Natural killer cell (primary cell): ENCODE measurements around the gene IGF2R. TPM values are rescaled to one million over a fixed set of nuclear protein-coding genes. Genes with fewer than 3 reads are reported as not detected.

Experiments used
- ATAC-seq, 3 donors: fragments of 150-1000 bp in 2 of 3; fragments of 200-7000 bp in 1 of 3; cut with Tn5 transposase; 1 replicate in 1 of 3; 2 replicates in 2 of 3; pipeline ENCODE4 v1.10.0; 2021; ENCODE audit warnings: mild to moderate bottlenecking in 2 of 3, moderate library complexity in 2 of 3
- DNase-seq, 2 donors: peaks; one replicate each; pipeline versions ENCODE4 v3.0.0 to v3.0.0-alpha.2; 2013 to 2021; ENCODE audit warnings: mixed read lengths in 1 of 2
- H3K27ac ChIP-seq: one replicate; pipeline ENCODE4 v1.5.1; 2013; ENCODE audit warnings: mild to moderate bottlenecking, low read length
- H3K27me3 ChIP-seq: one replicate; pipeline ENCODE4 v1.6.1; 2013; ENCODE audit warnings: low read length; ENCODE audit not compliant: control insufficient read depth, insufficient read depth
- H3K36me3 ChIP-seq: one replicate; pipeline ENCODE4 v1.6.1; 2013; ENCODE audit warnings: low read length; ENCODE audit not compliant: control insufficient read depth, insufficient read depth
- H3K4me1 ChIP-seq: one replicate; pipeline ENCODE4 v1.6.1; 2013; ENCODE audit warnings: low read length; ENCODE audit not compliant: control insufficient read depth, insufficient read depth
- H3K4me3 ChIP-seq: one replicate; pipeline ENCODE4 v1.5.1; 2013; ENCODE audit warnings: low read length
- H3K9me3 ChIP-seq: one replicate; pipeline ENCODE4 v1.6.1; 2013; ENCODE audit warnings: low read length; ENCODE audit not compliant: control insufficient read depth, insufficient read depth
- H3K27ac Mint-ChIP-seq, 2 donors: one replicate each; pipeline ENCODE4 v1.8.0; 2022; ENCODE audit warnings: mild to moderate bottlenecking in 2 of 2, mixed read lengths in 2 of 2, moderate library complexity in 1 of 2
- H3K27me3 Mint-ChIP-seq, 2 donors: one replicate each; pipeline ENCODE4 v1.8.0; 2022; ENCODE audit warnings: low read depth in 2 of 2, mixed read lengths in 2 of 2
- H3K36me3 Mint-ChIP-seq: one replicate; pipeline ENCODE4 v1.8.0; 2022; ENCODE audit warnings: mixed read lengths
- H3K4me1 Mint-ChIP-seq, 2 donors: one replicate each; pipeline ENCODE4 v1.8.0; 2022; ENCODE audit warnings: mixed read lengths in 2 of 2
- H3K4me3 Mint-ChIP-seq: one replicate; pipeline ENCODE4 v1.8.0; 2022; ENCODE audit warnings: mild to moderate bottlenecking, moderate library complexity, mixed read lengths
- H3K9me3 Mint-ChIP-seq, 2 donors: one replicate each; pipeline ENCODE4 v1.8.0; 2022; ENCODE audit warnings: mixed read lengths in 2 of 2
- WGBS: methylation state at CpG from one replicate; pipeline ENCODE4 v1.1.7; 2013; ENCODE audit warnings: missing lambda C conversion rate; ENCODE audit not compliant: insufficient coverage; 5-methylcytosine and 5-hydroxymethylcytosine counted together
- intact Hi-C: fragments of 100-400 bp; cut with micrococcal nuclease; formaldehyde crosslinking; loops from one replicate; pipeline ENCODE4 v1.14.2; 2022
- total RNA-seq, 4 donors: library from RNA; stranded (reverse); fragments of 120-200 nt in 1 of 4; gene quantifications; one replicate each; pipeline versions ENCODE4 v1.2.3 to v1.2.4, GENCODE V29; 2013 to 2022
- TF ChIP-seq, protein P1 (sequence below): fragments of 200-600 bp; IDR thresholded peaks from one replicate; pipeline ENCODE4 v1.8.0; 2022; ENCODE audit warnings: antibody characterized with exemption

The IGF2R gene
- total RNA-seq, 3 donors from 2014 or later (not counting 1 experiment from before 2014, with no cell fraction given), result 208 to 282 (median 253) TPM

DNA sequence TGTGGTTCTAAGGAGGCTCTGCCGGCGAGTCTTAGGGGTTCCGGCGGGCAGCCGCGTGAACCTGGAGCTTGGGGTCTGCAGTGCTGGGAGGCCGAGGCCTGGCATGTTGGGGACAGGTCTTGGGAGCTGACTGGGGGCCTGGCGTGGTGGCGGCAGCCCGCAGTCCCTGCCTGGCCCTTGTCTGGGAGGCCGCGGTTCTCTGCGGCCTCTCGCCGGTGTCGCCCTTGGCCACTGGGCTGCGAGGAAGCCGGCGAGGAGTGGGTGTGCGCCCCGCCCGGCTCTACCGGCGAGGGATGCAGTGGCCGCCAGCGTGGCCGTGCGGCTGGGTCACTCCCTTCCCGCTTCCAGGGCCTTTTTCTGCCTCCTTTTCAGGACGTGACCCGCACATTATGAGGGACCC is 36.3 kb downstream of the IGF2R start:
- Mint-ChIP-seq H3K9me3 (peaks cover 0 to 2% of the 10 kb centered on the region in 2 donors), H3K36me3 (no peaks in the 10 kb centered on the region), H3K27me3 (no peaks in the 10 kb centered on the region), H3K4me1 (peaks cover 64% of the 10 kb centered on the region in 2 donors), H3K4me3 (no peak overlapping the region), H3K27ac (peak overlapping the region; percentile 63 to 79)
- intact Hi-C loops, result no loop called here
- Histone ChIP-seq H3K4me3 (no peak overlapping the region), H3K27ac (no peak overlapping the region), H3K4me1 (peaks cover 15% of the 10 kb centered on the region), H3K27me3 (no peaks in the 10 kb centered on the region), H3K36me3 (peaks cover 14% of the 10 kb centered on the region), H3K9me3 (peaks cover 2% of the 10 kb centered on the region)
- ATAC-seq (no peak), DNase-seq (no peak)
- TF ChIP-seq, protein P1, sequence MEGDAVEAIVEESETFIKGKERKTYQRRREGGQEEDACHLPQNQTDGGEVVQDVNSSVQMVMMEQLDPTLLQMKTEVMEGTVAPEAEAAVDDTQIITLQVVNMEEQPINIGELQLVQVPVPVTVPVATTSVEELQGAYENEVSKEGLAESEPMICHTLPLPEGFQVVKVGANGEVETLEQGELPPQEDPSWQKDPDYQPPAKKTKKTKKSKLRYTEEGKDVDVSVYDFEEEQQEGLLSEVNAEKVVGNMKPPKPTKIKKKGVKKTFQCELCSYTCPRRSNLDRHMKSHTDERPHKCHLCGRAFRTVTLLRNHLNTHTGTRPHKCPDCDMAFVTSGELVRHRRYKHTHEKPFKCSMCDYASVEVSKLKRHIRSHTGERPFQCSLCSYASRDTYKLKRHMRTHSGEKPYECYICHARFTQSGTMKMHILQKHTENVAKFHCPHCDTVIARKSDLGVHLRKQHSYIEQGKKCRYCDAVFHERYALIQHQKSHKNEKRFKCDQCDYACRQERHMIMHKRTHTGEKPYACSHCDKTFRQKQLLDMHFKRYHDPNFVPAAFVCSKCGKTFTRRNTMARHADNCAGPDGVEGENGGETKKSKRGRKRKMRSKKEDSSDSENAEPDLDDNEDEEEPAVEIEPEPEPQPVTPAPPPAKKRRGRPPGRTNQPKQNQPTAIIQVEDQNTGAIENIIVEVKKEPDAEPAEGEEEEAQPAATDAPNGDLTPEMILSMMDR, result no peak
- 87% methylated on average over 31 of the region's 31 CpGs for WGBS

DNA sequence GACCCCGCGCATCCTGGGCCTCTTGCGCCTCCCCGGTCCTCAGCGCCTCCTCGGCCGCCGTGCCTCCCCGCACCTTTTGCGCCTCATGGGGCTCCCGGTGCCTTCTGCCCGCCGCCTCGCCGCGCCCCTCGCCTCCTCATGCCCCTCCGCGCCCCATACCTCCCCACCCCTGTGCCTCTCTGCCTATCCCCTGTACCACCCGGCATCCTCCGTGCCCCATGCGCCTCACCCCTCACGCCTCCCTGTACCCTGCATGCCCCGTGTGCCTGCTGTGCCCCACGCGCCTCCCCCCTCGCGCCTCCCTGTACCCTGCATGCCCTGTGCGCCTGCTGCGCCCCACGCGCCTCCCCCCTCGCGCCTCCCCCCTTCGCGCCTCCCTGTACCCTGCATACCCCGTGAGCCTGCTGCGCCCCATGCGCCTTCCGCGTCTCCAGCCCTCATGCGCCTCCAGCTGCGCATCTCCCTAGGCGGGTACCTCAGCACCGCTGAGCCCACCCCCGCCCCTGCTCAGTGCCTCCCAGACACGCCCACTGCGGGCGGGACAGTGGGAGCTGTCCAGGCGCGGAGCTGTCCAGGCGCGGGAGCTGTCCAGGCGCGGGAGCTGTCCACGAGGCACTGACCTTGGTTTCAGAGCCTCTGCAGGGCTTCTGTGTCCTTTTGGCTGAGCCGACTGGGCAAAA is 37.1 kb downstream of the IGF2R start:
- ATAC-seq, result peak; percentile 54 to 68 (median 66)
- intact Hi-C loops, result no loop called here

DNA sequence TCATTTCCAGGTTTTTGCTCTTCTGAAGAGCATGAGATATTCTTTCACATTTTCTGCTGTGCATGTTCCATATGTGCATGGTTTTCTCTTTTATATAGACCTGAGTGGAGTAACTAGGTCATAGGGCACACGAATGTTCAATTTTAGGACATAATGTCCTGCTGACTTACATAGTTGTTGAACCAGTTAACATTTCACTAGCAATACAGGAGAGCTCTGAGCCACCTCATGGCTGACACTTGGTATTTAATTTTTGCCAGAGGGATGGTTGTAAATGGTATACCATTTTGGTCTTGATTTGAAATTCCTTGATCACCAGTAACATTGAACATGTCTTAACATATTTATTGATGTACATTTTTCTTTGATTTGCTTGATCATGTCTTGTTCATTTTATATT is 38.3 kb downstream of the IGF2R start:
- no peak for ATAC-seq
- H3K36me3 ChIP-seq, result peaks cover 30% of the 10 kb centered on the region
- no peaks in the 10 kb centered on the region for H3K27me3 ChIP-seq
- Mint-ChIP-seq H3K9me3 (no peaks in the 10 kb centered on the region), H3K4me3 (peak overlapping the region; percentile 28), H3K4me1 (peaks cover 70% of the 10 kb centered on the region in 2 donors), H3K27ac (peak overlapping the region; percentile 13 to 57), H3K27me3 (no peaks in the 10 kb centered on the region), H3K36me3 (no peaks in the 10 kb centered on the region)
- intact Hi-C loops, result no loop called here
- WGBS, result 70% methylated on average over 1 of the region's 1 CpG
- H3K27ac ChIP-seq, result no peak overlapping the region
- no peak overlapping the region for H3K4me3 ChIP-seq
- peaks cover 15% of the 10 kb centered on the region for H3K4me1 ChIP-seq
- TF ChIP-seq, protein P1, result no peak
- H3K9me3 ChIP-seq, result peaks cover 2% of the 10 kb centered on the region
- no peak for DNase-seq

More for the DNA sequence above, 37.1 kb downstream of the IGF2R start:
- Mint-ChIP-seq H3K9me3 (no peaks in the 10 kb centered on the region), H3K27me3 (no peaks in the 10 kb centered on the region), H3K36me3 (no peaks in the 10 kb centered on the region), H3K4me3 (peak overlapping the region; percentile 67), H3K27ac (peak overlapping the region in 1 of 2 donors; percentile 50), H3K4me1 (peaks cover 61% of the 10 kb centered on the region in 2 donors)
- no peak for DNase-seq
- TF ChIP-seq, protein P1, result no peak
- Histone ChIP-seq H3K4me1 (peaks cover 15% of the 10 kb centered on the region), H3K36me3 (peaks cover 20% of the 10 kb centered on the region), H3K27me3 (no peaks in the 10 kb centered on the region), H3K27ac (no peak overlapping the region), H3K4me3 (no peak overlapping the region), H3K9me3 (peaks cover 2% of the 10 kb centered on the region)
- WGBS, result 65% methylated on average over 57 of the region's 57 CpGs

DNA sequence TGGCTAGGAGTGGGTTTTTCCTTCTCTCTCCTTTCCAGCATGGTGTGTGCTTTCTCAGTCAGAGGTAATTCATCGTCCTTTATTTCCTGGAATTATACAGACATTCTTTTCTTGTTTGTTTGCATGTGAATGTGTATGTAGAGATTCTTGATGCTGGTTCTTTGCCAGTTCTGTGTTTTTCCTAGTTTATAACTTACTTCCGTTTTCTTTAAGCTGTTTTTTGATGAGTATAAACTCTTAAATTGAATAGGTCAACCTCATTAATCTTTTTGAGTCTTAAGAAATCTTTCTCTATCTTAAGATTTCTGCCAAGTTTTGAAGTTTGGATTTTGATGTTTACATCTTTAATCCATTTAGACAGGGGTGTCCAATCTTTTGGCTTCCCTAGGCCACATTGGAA is 38.7 kb downstream of the IGF2R start:
- WGBS, result no CpG with 5 or more reads among the region's 2 CpGs
- Mint-ChIP-seq H3K4me1 (peaks cover 67 to 69% of the 10 kb centered on the region in 2 donors), H3K27ac (peak overlapping the region; percentile 13 to 57), H3K9me3 (no peaks in the 10 kb centered on the region), H3K36me3 (no peaks in the 10 kb centered on the region), H3K4me3 (peak overlapping the region; percentile 56), H3K27me3 (no peaks in the 10 kb centered on the region)
- Histone ChIP-seq H3K36me3 (peaks cover 33% of the 10 kb centered on the region), H3K27me3 (no peaks in the 10 kb centered on the region), H3K9me3 (peaks cover 2% of the 10 kb centered on the region), H3K27ac (no peak overlapping the region), H3K4me1 (peaks cover 15% of the 10 kb centered on the region), H3K4me3 (no peak overlapping the region)
- TF ChIP-seq, protein P1, result no peak
- no peak for DNase-seq
- intact Hi-C loops, result no loop called here
- no peak for ATAC-seq
